Measurements from ENCODE around the gene PFKM. TPM values are rescaled to one million over a fixed set of nuclear protein-coding genes. Genes with fewer than 3 reads are reported as not detected.
"Not testable (repeated sequence)": the region's sequence is repeated elsewhere in the genome, so short reads cannot be mapped to it uniquely, and the experiment has no call there.

PFKM gene
- total RNA-seq, 1 donor from 2014 or later, result 141 TPM

DNA sequence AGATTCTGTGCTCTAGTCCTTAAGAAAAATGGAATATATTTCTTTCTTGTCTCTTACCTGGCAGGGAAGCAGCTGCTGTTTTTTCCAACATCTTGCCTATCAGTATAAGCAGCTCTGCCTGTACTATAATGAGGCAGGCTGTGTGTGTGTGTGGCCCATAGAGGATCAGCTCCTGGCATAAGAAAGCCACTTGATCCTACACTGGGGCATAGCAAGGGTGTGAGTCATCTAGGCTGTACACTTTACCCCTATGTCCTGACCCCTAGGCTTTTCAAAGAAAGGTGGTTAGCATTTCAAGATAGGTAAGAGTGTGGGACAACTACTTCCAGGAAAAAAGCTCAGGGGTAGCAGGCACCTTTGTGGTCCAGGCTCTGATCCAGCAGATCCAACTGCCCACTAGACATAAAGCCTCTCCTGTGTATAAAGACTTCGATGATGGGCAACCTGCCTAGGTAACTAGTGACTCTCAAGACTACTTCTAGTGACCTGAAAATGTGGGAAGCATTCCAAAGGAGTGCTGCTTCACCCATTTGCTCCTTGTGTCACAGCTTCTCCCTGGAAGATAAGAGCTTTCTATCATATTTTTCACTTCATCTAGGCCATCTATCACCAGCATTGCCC is 8.4 kb upstream of the PFKM start:
- H3K9me3 Mint-ChIP-seq (ENCODE audit: low read depth), result no peaks in the 10 kb centered on the region
- H3K4me1 Mint-ChIP-seq (ENCODE audit: low read depth), result peaks cover 15% of the 10 kb centered on the region
- H3K36me3 Mint-ChIP-seq (ENCODE audit: insufficient read depth), result no peaks in the 10 kb centered on the region
- no peak overlapping the region for H3K27ac Mint-ChIP-seq
- H3K27me3 Mint-ChIP-seq, result no peaks in the 10 kb centered on the region
- no peak for DNase-seq (ENCODE audit: low spot score, unreplicated experiment)
- TF ChIP-seq, protein P1, sequence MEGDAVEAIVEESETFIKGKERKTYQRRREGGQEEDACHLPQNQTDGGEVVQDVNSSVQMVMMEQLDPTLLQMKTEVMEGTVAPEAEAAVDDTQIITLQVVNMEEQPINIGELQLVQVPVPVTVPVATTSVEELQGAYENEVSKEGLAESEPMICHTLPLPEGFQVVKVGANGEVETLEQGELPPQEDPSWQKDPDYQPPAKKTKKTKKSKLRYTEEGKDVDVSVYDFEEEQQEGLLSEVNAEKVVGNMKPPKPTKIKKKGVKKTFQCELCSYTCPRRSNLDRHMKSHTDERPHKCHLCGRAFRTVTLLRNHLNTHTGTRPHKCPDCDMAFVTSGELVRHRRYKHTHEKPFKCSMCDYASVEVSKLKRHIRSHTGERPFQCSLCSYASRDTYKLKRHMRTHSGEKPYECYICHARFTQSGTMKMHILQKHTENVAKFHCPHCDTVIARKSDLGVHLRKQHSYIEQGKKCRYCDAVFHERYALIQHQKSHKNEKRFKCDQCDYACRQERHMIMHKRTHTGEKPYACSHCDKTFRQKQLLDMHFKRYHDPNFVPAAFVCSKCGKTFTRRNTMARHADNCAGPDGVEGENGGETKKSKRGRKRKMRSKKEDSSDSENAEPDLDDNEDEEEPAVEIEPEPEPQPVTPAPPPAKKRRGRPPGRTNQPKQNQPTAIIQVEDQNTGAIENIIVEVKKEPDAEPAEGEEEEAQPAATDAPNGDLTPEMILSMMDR (IDR thresholded peaks at IDR 0.05; ENCODE audit: unreplicated experiment), result no peak
- H3K4me3 Mint-ChIP-seq (ENCODE audit: low read depth), result no peak overlapping the region

DNA sequence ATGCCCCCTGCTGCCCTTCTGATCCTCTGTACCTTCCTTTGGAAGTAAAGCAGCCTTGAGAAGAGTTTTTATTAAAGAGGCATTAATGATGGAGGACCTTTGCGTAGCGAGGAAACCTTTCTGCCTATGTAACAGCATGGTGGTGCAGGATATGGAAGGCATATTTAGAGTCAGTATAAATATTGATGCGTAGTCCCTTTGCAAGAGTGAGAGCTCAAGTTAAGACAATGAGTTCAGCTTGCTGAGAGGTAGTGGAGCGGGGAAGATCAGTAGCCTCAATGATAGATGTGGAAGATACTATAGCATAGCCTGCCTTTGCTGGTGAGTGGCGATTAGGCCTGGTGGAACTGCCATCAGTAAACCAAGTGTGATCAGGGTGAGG is 7.9 kb upstream of the PFKM start:
- H3K27ac Mint-ChIP-seq; H3K27me3 Mint-ChIP-seq; H3K9me3 Mint-ChIP-seq (ENCODE audit: low read depth); DNase-seq (ENCODE audit: low spot score, unreplicated experiment); H3K4me3 Mint-ChIP-seq (ENCODE audit: low read depth); H3K36me3 Mint-ChIP-seq (ENCODE audit: insufficient read depth): not testable (repeated sequence)
- H3K4me1 Mint-ChIP-seq (ENCODE audit: low read depth), result peaks cover 13% of the 10 kb centered on the region

DNA sequence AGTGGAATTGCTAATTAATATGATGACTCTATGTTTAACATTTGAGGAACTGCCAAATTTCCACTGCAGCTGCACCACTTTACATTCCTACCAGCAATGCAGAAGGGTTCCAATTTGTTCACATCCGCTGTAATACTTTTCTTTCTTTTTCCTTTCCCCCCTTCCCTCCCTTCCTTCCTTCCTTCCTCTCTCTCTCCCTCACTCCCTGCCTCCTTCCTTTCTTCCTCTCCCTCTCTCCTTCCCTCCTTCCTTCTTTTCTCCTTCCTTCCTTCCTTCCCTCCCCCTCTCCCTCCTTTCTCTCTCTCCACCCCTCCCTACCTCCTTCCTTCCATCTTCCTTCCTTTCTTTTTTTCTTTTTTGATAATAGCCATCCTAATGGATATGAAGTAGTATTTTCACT is 3.2 kb upstream of the PFKM start:
- no peak overlapping the region for H3K4me3 Mint-ChIP-seq (ENCODE audit: low read depth)
- TF ChIP-seq, protein P1 (IDR thresholded peaks at IDR 0.05; ENCODE audit: unreplicated experiment), result no peak
- no peaks in the 10 kb centered on the region for H3K27me3 Mint-ChIP-seq
- no peaks in the 10 kb centered on the region for H3K9me3 Mint-ChIP-seq (ENCODE audit: low read depth)
- H3K4me1 Mint-ChIP-seq (ENCODE audit: low read depth), result peaks cover 21% of the 10 kb centered on the region
- no peak overlapping the region for H3K27ac Mint-ChIP-seq
- no peak for DNase-seq (ENCODE audit: low spot score, unreplicated experiment)
- H3K36me3 Mint-ChIP-seq (ENCODE audit: insufficient read depth), result no peaks in the 10 kb centered on the region

DNA sequence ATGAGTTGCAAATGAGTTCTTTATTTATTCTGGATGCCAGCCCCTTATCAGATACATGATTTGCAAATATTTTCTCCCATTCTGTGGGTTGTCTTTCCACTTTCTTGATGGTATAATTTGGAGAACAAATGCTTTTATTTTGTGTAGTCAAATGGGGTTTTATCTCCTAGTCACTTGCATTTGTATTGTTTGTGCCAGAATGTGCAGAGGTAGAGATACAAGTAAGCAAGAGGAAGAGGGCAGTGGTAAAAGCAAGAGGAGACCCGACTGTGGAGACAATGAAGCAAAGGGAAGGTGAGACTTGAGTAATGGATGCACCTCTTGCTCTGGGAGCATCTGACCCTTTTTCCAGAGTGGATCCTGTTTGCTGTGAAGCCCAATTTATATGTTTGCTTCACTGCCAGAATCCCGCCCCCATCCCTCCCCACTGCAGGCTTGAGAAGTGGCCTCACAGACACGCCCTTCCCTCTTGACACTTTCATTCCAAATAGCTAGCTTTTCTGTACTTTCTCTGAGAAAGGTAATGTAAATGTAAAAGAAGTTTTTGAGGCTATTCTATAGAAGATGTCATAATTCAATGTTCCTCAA is 786 bp upstream of the PFKM start:
- H3K4me3 Mint-ChIP-seq (ENCODE audit: low read depth), result peak overlapping the region; percentile 91
- TF ChIP-seq, protein P1 (IDR thresholded peaks at IDR 0.05; ENCODE audit: unreplicated experiment), result no peak
- H3K36me3 Mint-ChIP-seq (ENCODE audit: insufficient read depth), result peaks cover 2% of the 10 kb centered on the region
- H3K27me3 Mint-ChIP-seq, result no peaks in the 10 kb centered on the region
- H3K27ac Mint-ChIP-seq, result peak overlapping the region; percentile 95
- DNase-seq (ENCODE audit: low spot score, unreplicated experiment), result no peak
- no peaks in the 10 kb centered on the region for H3K9me3 Mint-ChIP-seq (ENCODE audit: low read depth)
- peaks cover 38% of the 10 kb centered on the region for H3K4me1 Mint-ChIP-seq (ENCODE audit: low read depth)

DNA sequence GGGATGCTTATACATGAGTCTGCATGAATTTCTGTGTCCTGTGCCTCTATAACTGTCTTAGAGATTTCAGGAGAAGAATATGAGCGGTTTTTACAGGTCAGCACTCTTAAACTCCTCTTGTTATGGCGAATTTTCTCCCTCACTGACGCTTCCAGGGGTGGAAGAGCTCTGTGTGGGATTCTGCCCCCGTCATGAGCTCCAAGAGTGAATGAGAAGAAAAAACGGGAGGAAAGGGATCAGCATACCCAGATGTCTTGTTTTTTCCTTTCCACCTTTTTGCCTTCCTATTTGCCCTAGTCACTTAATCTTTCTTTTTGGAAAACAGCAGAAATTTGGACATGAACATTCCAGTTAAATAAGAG is 651 bp downstream of the PFKM start:
- H3K27me3 Mint-ChIP-seq, result no peaks in the 10 kb centered on the region
- DNase-seq (ENCODE audit: low spot score, unreplicated experiment), result no peak
- peak overlapping the region; percentile 75 for H3K27ac Mint-ChIP-seq
- H3K4me3 Mint-ChIP-seq (ENCODE audit: low read depth), result peak overlapping the region; percentile 91
- peaks cover 4% of the 10 kb centered on the region for H3K36me3 Mint-ChIP-seq (ENCODE audit: insufficient read depth)
- TF ChIP-seq, protein P1 (IDR thresholded peaks at IDR 0.05; ENCODE audit: unreplicated experiment), result no peak
- H3K9me3 Mint-ChIP-seq (ENCODE audit: low read depth), result no peaks in the 10 kb centered on the region
- H3K4me1 Mint-ChIP-seq (ENCODE audit: low read depth), result peaks cover 46% of the 10 kb centered on the region

DNA sequence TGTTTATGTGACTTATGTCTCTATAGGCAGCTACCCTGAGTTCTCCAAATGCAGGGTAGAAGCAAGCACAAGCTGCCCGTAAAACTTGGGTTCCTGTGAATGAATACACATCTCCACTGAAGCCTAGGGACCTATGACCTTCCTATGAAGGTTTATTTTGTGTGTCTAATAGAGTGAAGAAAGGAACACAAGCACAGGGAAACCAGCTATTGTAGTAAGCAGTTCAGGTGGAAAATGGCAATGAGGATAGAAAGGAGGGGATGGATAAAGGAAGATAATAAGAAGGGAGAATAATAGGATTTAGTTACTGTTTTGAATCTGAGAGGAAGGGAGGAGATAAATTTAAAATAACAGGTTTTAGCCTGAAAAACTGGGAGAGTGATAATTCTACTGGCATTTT is 2.4 kb downstream of the PFKM start:
- Mint-ChIP-seq H3K9me3 (ENCODE audit: low read depth) (no peaks in the 10 kb centered on the region), H3K36me3 (ENCODE audit: insufficient read depth) (peaks cover 7% of the 10 kb centered on the region), H3K27ac (no peak overlapping the region), H3K27me3 (no peaks in the 10 kb centered on the region), H3K4me1 (ENCODE audit: low read depth) (peaks cover 46% of the 10 kb centered on the region), H3K4me3 (ENCODE audit: low read depth) (no peak overlapping the region)
- no peak for DNase-seq (ENCODE audit: low spot score, unreplicated experiment)
- TF ChIP-seq, protein P1 (IDR thresholded peaks at IDR 0.05; ENCODE audit: unreplicated experiment), result no peak

Data from progenitor cell of endocrine pancreas (in vitro differentiated cells).